Smooth muscle cell (in vitro differentiated cells): Measurements from ENCODE around the gene GOLGA3. TPM values are rescaled to one million over a fixed set of nuclear protein-coding genes. Genes with fewer than 3 reads are reported as not detected.

ENCODE experiments used
- DNase-seq: peaks from one replicate; lab custom pipeline; 2025; ENCODE audit not compliant: unreplicated experiment; lab: John Stamatoyannopoulos, UW
- H2AFZ ChIP-seq: fragments of 200-600 bp; sonication (generic); 2 replicates; pipeline ENCODE4 v1.6.0; 2016; ENCODE audit warnings: antibody characterized with exemption, low read depth, mild to moderate bottlenecking
- H3F3A ChIP-seq: fragments of 200-600 bp; sonication (generic); 2 replicates; pipeline ENCODE4 v1.6.0; 2017; ENCODE audit warnings: antibody characterized with exemption, low read depth
- H3K27ac ChIP-seq: fragments of 200-600 bp; sonication (generic); 2 replicates; pipeline ENCODE4 v1.5.1; 2016; ENCODE audit warnings: low read depth, mild to moderate bottlenecking
- H3K27me3 ChIP-seq: fragments of 200-600 bp; sonication (generic); 2 replicates; pipeline ENCODE4 v1.6.1; 2016; ENCODE audit warnings: low read depth, mild to moderate bottlenecking
- H3K36me3 ChIP-seq: fragments of 200-600 bp; sonication (generic); 2 replicates; pipeline ENCODE4 v1.5.1; 2016; ENCODE audit warnings: low read depth
- H3K4me1 ChIP-seq: fragments of 200-600 bp; sonication (generic); 2 replicates; pipeline ENCODE4 v1.5.1; 2016; ENCODE audit warnings: low read depth
- H3K4me2 ChIP-seq: fragments of 200-600 bp; sonication (generic); 2 replicates; pipeline ENCODE4 v1.6.0; 2016; ENCODE audit warnings: mild to moderate bottlenecking
- H3K4me3 ChIP-seq: fragments of 200-600 bp; sonication (generic); 2 replicates; pipeline ENCODE4 v1.5.1; 2016; ENCODE audit warnings: mild to moderate bottlenecking
- H3K79me2 ChIP-seq: fragments of 200-600 bp; sonication (generic); 2 replicates; pipeline ENCODE4 v1.6.0; 2016; ENCODE audit warnings: low read depth, mild to moderate bottlenecking
- H3K9ac ChIP-seq: fragments of 200-600 bp; sonication (generic); 2 replicates; pipeline ENCODE4 v1.6.0; 2016; ENCODE audit warnings: low read depth
- H3K9me3 ChIP-seq: fragments of 200-600 bp; sonication (generic); replicated peaks from 2 replicates; pipeline ENCODE4 v1.5.1; 2016; ENCODE audit warnings: low read depth
- H4K20me1 ChIP-seq: fragments of 200-600 bp; sonication (generic); 2 replicates; pipeline ENCODE4 v1.6.0; 2016; ENCODE audit warnings: low read depth
- CTCF ChIP-seq: fragments of 200-600 bp; sonication (generic); IDR thresholded peaks from 2 replicates; pipeline ENCODE4 v1.5.1; 2017; ENCODE audit warnings: borderline replicate concordance, mild to moderate bottlenecking, antibody characterized with exemption; ENCODE audit not compliant: insufficient read depth, poor library complexity, severe bottlenecking
- WGBS: methylation state at CpG from one replicate; pipeline ENCODE4 v1.1.7; 2016; ENCODE audit warnings: low lambda C conversion rate; 5-methylcytosine and 5-hydroxymethylcytosine counted together
- polyA plus RNA-seq: library from polyadenylated mRNA; unstranded; fragments of >200 nt; fragmentation: Nextera tagmentation; extraction: Ambion mirVana; gene quantifications from 2 replicates; pipeline ENCODE4 v1.2.1, GENCODE V29; 2016
- total RNA-seq: library from RNA; depleted of rRNA; stranded (reverse); fragments of >200 nt; gene quantifications from 2 replicates; pipeline ENCODE4 v1.2.3, GENCODE V29; 2014

Gene GOLGA3
- total and polyA plus RNA-seq, 2 experiments from 2014 or later = 25.1 to 34.5 TPM

- no peak for TF ChIP-seq CTCF
- Histone ChIP-seq H3K9ac (no peak overlapping the region), H4K20me1 (no peaks in the 10 kb centered on the region), H3K27me3 (no peaks in the 10 kb centered on the region), H3K9me3 (no peaks in the 10 kb centered on the region), H3F3A (no peaks in the 10 kb centered on the region), H3K4me3 (no peak overlapping the region), H3K79me2 (no peaks in the 10 kb centered on the region), H3K4me2 (no peak overlapping the region), H2AFZ (no peak overlapping the region), H3K4me1 (no peaks in the 10 kb centered on the region), H3K36me3 (no peaks in the 10 kb centered on the region), H3K27ac (no peak overlapping the region)
- no peak for DNase-seq
- 91% methylated on average over 20 of the region's 20 CpGs for WGBS
Observed at GRCh38 chr12:132840536-132840935, 11.9 kb upstream of the GOLGA3 start.

- H3K4me1 ChIP-seq = no peaks in the 10 kb centered on the region
- H3K9ac ChIP-seq = no peak overlapping the region
- H3K9me3 ChIP-seq = no peaks in the 10 kb centered on the region
- 92% methylated on average over 14 of the region's 14 CpGs for WGBS
- no peak for TF ChIP-seq CTCF
- H3K36me3 ChIP-seq = no peaks in the 10 kb centered on the region
- H3K4me2 ChIP-seq = no peak overlapping the region
- H3K27me3 ChIP-seq = no peaks in the 10 kb centered on the region
- no peaks in the 10 kb centered on the region for H3F3A ChIP-seq
- no peak overlapping the region for H2AFZ ChIP-seq
- no peak for DNase-seq
- H4K20me1 ChIP-seq = no peaks in the 10 kb centered on the region
- no peaks in the 10 kb centered on the region for H3K79me2 ChIP-seq
- H3K4me3 ChIP-seq = no peak overlapping the region
- no peak overlapping the region for H3K27ac ChIP-seq
Observed at GRCh38 chr12:132839558-132840235, 11.0 kb upstream of the GOLGA3 start.

DNA sequence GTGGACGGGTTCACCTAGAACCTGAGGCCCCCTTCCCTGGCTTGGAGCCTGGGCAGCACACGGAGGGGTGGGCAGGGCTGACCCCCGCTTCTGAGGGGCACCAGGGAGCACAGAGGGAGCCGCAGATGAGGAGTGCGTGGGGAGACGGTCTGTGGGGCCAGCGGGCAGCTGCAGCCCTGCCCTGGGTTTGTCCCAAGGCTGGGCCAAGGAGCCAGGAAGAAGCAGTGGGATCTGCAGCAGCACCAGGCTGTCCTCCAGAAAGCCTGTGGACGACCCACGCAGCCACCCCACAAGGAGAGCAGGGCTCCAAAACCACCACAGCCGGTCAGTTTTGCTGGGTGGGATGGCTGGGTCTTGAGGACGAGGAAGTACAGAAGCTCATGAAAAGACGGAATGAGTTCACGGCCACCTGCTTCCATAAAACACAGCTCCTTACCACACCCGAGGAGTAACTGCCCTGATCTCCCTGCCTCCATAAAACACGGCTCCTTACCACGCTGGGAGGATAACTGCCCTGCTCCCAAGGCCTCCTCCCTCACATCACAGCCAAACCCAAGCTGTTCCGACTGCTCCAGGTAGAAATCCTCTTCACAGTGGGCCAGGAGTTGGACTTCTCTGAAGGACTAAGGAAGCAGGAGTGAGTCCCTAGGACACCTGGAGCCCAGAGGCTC, 9.9 kb upstream of the GOLGA3 start:
- Histone ChIP-seq H3K4me3 (no peak overlapping the region), H2AFZ (no peak overlapping the region), H3K36me3 (no peaks in the 10 kb centered on the region), H3K4me1 (no peaks in the 10 kb centered on the region), H3K79me2 (no peaks in the 10 kb centered on the region), H3K27ac (no peak overlapping the region), H3K27me3 (no peaks in the 10 kb centered on the region), H3K9me3 (no peaks in the 10 kb centered on the region), H3F3A (no peaks in the 10 kb centered on the region), H4K20me1 (no peaks in the 10 kb centered on the region), H3K4me2 (no peak overlapping the region), H3K9ac (no peak overlapping the region)
- WGBS = 95% methylated on average over 17 of the region's 17 CpGs
- DNase-seq = no peak
- TF ChIP-seq CTCF = no peak
